ENCODE measurements around the gene C9orf50. TPM values are rescaled to one million over a fixed set of nuclear protein-coding genes. Genes with fewer than 3 reads are reported as not detected.

Gene C9orf50
- total RNA-seq, 1 donor from 2014 or later = not detected

DNA sequence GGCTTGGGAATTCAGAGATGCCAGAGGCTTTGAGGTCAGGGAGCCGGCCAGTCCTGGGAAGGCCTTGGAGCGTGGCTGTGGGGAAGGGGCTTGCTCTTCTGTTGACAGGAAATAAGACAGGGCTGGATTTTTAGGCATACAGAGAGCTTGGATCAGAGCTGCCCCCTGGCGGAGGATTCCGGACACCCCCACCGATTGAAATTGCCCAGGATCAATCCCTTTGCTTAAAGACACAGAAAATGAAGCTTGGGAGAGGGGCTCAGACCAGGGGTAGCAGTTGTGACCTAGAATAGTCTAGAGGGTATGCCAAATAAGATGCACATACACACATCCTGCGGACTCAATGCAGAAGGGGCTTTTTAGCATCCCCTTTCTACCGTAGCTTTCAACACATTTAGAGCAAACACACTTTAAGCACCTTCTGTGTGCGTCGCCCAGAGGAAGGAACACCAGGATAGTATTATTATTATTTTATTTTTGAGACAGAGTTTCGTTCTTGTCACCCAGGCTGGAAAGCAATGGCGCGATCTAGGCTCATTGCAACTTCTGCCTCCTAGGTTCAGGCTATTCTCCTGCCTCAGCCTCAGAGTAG, 3.4 kb upstream of the C9orf50 start:
- TF ChIP-seq, protein P1, sequence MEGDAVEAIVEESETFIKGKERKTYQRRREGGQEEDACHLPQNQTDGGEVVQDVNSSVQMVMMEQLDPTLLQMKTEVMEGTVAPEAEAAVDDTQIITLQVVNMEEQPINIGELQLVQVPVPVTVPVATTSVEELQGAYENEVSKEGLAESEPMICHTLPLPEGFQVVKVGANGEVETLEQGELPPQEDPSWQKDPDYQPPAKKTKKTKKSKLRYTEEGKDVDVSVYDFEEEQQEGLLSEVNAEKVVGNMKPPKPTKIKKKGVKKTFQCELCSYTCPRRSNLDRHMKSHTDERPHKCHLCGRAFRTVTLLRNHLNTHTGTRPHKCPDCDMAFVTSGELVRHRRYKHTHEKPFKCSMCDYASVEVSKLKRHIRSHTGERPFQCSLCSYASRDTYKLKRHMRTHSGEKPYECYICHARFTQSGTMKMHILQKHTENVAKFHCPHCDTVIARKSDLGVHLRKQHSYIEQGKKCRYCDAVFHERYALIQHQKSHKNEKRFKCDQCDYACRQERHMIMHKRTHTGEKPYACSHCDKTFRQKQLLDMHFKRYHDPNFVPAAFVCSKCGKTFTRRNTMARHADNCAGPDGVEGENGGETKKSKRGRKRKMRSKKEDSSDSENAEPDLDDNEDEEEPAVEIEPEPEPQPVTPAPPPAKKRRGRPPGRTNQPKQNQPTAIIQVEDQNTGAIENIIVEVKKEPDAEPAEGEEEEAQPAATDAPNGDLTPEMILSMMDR (IDR thresholded peaks at IDR 0.05) = no peak
- H3K9me3 Mint-ChIP-seq = no peaks in the 10 kb centered on the region
- H3K36me3 Mint-ChIP-seq (ENCODE audit: low read depth) = peaks cover 16% of the 10 kb centered on the region
- ChIA-PET CTCF (interaction anchor here (0.6 to 4.3 kb wide), 20 partner anchors 11 to 511 kb away, joined by 3 to 72 read pairs (median 4); partner anchors contain the start of genes ASB6 and IER5L), POLR2A (interaction anchor here (0.5 to 4.6 kb wide), 11 partner anchors 16 to 494 kb away, joined by 3 to 62 read pairs (median 5); no protein-coding TSS in a partner anchor)
- DNase-seq (peak; percentile 59), ATAC-seq (ENCODE audit: low read depth) (no peak)
- peak overlapping the region; percentile 89 for H3K4me3 Mint-ChIP-seq
- peaks cover 15% of the 10 kb centered on the region for H3K27me3 Mint-ChIP-seq
- intact Hi-C loops (cut with micrococcal nuclease) = loop anchor here (1.0 kb wide), 4 partner anchors 13 to 493 kb away; no protein-coding TSS in a partner anchor
- peaks cover 46% of the 10 kb centered on the region for H3K4me1 Mint-ChIP-seq
- H3K27ac Mint-ChIP-seq = peak overlapping the region; percentile 69

DNA sequence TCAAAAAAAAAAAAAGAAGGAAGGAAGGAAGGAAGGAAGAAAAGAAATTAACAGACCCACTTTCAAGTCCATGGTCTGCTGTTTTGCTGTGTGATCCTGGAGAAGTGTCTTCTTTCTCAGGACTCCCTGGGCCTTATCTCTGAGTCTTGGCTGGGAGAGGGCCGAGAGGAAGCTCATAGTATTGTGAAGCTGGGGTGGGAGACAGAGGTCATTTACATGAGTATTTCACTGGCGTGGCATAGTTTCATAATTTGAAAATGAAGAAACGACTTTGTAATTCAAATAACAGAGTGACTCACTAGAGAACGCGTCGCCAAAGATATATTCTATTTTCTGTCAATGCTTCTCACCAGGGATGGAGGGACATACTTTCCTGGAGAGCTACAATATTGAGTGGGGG, 2.4 kb upstream of the C9orf50 start:
- H3K27ac Mint-ChIP-seq = no peak overlapping the region
- CTCF ChIA-PET = interaction anchor here (1.8 to 4.3 kb wide), 5 partner anchors 10 to 497 kb away, joined by 7 to 72 read pairs (median 15); no protein-coding TSS in a partner anchor
- ATAC-seq (ENCODE audit: low read depth) (no peak), DNase-seq (no peak)
- H3K36me3 Mint-ChIP-seq (ENCODE audit: low read depth) = peaks cover 11% of the 10 kb centered on the region
- no peaks in the 10 kb centered on the region for H3K9me3 Mint-ChIP-seq
- peaks cover 41% of the 10 kb centered on the region for H3K4me1 Mint-ChIP-seq
- POLR2A ChIA-PET = interaction anchor here (0.6 to 4.6 kb wide), 5 partner anchors 322 to 493 kb away, joined by 3 to 62 read pairs (median 5); no protein-coding TSS in a partner anchor
- H3K27me3 Mint-ChIP-seq = peaks cover 20% of the 10 kb centered on the region
- intact Hi-C loops (cut with micrococcal nuclease) = no loop called here
- no peak overlapping the region for H3K4me3 Mint-ChIP-seq
- TF ChIP-seq, protein P1 (IDR thresholded peaks at IDR 0.05) = no peak

DNA sequence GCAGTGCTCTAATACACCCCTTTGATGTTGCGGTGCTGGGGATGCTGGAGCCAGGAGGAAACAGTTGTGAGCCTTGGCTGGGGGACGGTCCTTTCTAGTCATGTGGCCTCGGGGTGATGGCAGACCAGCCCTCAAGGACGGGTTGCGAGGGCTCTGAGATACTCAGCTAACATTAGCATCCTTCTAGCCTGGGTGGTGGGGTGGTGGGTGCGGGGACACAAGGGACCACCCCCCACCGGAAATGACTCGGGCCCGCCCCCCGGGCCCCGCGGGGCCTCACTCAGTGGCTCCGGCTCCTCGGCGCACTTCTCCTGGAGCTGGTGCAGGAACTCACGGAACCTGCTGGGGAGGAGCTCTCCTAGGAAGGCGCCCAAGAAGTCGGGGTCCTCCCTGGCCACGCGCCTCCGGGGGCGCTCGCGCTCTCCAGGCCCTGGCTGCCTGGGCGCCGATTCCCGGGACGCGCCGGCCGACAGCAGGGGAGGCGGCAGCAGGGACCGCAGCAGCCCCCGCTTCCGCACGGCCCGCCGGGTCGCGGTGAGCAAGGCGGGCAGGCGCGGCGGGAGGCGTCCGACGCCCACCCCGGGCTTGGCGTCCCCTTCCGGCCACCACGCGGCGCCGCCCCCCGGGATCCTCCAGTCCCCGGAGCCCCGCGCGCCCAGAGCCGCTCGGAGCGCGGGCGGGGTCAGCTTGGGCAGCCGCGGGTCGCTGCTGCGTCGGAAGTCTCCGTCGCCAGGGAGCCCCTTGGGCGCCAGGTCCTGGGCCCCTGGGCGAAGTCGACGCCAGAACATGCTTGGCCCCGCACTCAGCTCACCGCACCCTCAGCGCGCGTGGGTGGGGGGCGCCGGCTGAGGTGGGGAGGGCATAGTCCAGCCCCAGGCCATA, 873 bp downstream of the C9orf50 start:
- TF ChIP-seq, protein P1 (IDR thresholded peaks at IDR 0.05) = no peak
- DNase-seq (no peak), ATAC-seq (ENCODE audit: low read depth) (no peak)
- peaks cover 20% of the 10 kb centered on the region for H3K27me3 Mint-ChIP-seq
- no peak overlapping the region for H3K27ac Mint-ChIP-seq
- ChIA-PET CTCF (interaction anchor here (1.0 to 2.6 kb wide), 4 partner anchors 8 to 489 kb away, joined by 3 to 9 read pairs (median 6); no protein-coding TSS in a partner anchor), POLR2A (interaction anchor here (1.6 kb wide), 1 partner anchor 9 kb away, joined by 5 read pairs; no protein-coding TSS in a partner anchor)
- H3K36me3 Mint-ChIP-seq (ENCODE audit: low read depth) = no peaks in the 10 kb centered on the region
- peaks cover 18% of the 10 kb centered on the region for H3K4me1 Mint-ChIP-seq
- intact Hi-C loops (cut with micrococcal nuclease) = no loop called here
- peak overlapping the region; percentile 32 for H3K4me3 Mint-ChIP-seq
- no peaks in the 10 kb centered on the region for H3K9me3 Mint-ChIP-seq

DNA sequence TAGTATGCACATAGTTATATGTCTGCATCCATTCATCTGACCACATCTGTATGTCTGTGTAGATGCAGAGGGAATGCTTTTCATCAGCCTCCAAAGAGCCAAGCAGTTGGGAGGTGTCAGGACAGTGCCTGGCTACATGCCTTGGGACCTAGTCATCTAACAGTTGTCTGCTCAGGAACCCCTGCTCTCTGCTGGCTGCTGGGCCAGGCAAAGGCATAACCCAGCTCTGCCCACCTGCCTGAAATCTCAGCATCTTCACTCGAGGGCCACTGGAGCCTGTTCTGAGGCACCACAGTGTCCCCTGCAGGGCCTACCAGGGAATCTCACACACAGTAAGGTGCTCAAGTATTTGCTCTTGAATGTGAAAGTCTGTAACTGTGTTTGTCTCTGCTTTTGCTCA, 3.7 kb downstream of the C9orf50 start:
- Mint-ChIP-seq H3K27ac (no peak overlapping the region), H3K4me3 (no peak overlapping the region), H3K27me3 (peaks cover 22% of the 10 kb centered on the region), H3K9me3 (no peaks in the 10 kb centered on the region), H3K4me1 (peaks cover 7% of the 10 kb centered on the region), H3K36me3 (ENCODE audit: low read depth) (no peaks in the 10 kb centered on the region)
- CTCF ChIA-PET = no interaction called here
- intact Hi-C loops (cut with micrococcal nuclease) = no loop called here
- DNase-seq = no peak
- ATAC-seq (ENCODE audit: low read depth) = no peak
- TF ChIP-seq, protein P1 (IDR thresholded peaks at IDR 0.05) = no peak
- POLR2A ChIA-PET = no interaction called here
